ENCODE results near the gene CT45A8.
"Not testable (repeated sequence)": the region's sequence is repeated elsewhere in the genome, so short reads cannot be mapped to it uniquely, and the experiment has no call there.

CT45A8 gene

GRCh38 chrX:135802687-135803086, 51.7 kb downstream of the CT45A8 start, which contains the start of gene CT45A6:
Gene CT45A6, minus strand, starts transcription at chrX:135802787. Its CDS starts 3,794 bp downstream, at chrX:135798993.
- not testable (repeated sequence) for H3K36me3 ChIP-seq; H3K27ac ChIP-seq; DNase-seq; H3K9me3 ChIP-seq (ENCODE audit: severe bottlenecking); H3K4me3 ChIP-seq (ENCODE audit: low read depth, low read length); H3K27me3 ChIP-seq (ENCODE audit: insufficient read depth, low read depth, severe bottlenecking)
